HG03575 (cell line): ENCODE results near the gene ASCC3.

Experiments used
- ATAC-seq: cut with Tn5 transposase; IDR thresholded peaks from one replicate; pipeline ENCODE4 v1.9.1; 2021; ENCODE audit not compliant: unreplicated experiment, insufficient number of reproducible peaks, low FRiP score; ENCODE audit errors: extremely low read depth

Gene ASCC3

DNA sequence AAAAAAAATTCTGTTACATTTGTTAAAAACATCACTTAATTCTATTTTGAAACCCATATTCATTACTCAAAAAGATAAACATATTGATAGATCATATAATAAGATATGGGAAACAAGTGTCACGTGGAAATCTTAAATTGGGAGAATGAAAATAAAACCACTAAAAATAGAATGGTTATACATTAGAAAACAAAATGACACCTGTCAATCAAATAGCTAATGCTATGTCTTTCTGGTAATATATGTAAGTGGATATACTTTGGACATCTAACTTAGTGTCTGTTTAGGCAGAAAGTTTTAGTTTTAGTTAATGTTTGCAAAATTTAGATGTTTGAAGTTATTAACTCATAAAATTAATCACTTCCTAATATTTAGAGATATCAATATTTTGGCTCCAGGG, 321.3 kb downstream of the ASCC3 start:
- ATAC-seq = no peak

DNA sequence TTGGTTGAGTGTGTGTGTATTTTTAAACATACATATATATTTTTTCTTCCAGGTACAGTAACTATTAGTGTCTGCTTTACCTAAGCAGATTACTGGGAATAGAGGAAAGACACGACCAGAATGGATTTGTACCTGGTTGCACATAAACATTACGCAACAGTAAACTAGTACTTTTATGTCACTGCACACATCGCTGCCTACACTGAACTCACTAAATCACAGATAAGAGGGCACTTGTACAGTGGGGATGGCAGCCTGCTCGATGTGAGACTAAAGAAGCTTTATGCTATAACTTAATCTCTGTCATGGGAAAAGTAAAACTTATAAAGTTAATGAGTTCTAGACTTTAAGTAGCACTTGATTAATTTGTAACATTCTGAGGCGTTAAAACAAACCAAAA, 326.9 kb downstream of the ASCC3 start:
- no peak for ATAC-seq

DNA sequence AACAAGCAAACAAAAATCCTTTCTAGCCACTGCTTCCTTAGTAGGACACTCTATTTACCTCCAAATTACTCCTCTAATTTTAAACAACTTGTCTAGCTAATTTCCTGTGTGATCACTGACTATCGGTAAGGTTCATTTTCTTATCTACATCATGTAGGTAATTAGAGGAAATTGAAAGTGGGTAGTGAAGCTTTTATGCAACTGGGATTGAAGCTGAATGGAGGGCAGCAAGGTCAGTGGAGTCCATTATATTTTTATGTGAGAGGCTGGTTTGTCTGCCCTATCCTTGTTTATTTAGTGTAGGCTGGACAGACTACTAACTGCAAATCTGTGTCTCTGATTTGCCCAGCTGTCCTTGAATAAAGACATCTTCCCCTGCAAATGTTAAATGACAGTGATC, 327.9 kb downstream of the ASCC3 start:
- no peak for ATAC-seq

- no peak for ATAC-seq
Observed at GRCh38 chr6:100549406-100550167, 331.5 kb downstream of the ASCC3 start.

GRCh38 chr6:100538086-100538485, 343.0 kb downstream of the ASCC3 start:
- ATAC-seq = no peak

GRCh38 chr6:100518588-100518987, 362.5 kb downstream of the ASCC3 start:
- ATAC-seq = no peak

DNA sequence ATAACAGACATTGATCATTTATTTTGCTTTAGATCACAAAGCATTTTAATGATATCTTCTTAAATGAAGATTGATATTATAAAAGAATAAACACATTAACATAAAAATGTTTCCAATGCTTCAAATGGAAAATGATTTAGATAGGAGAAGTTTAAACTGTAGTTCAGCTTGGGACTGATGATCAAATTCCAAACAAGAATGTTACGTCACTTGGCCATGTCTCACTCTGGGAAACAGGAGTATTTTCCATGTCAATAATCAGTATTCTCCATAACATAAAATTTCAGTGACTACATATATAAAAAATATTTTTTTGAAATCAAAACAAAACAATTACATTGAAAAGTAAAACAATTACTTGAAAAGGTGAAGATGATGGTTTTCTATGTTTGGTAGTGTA, 363.5 kb downstream of the ASCC3 start:
- ATAC-seq = no peak

GRCh38 chr6:100517106-100517505, 364.0 kb downstream of the ASCC3 start:
- ATAC-seq = no peak

DNA sequence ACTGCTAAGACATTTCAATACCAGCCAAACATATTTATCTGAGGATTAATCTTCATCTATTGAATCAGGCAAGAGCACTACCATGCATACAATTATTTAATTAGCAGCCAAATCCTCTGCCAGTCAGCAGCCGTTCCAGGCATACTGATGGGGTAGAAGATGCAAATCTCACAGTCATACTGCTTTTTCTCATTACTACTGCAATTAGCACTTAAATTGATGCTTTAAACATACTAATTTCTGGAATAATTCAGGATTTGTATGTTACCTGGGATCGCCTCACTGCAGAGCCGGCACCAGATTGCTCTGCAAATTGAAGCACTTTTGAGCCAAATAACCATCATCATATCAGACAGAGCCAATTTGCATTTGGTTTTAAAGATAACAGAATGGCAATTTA, 366.5 kb downstream of the ASCC3 start:
- no peak for ATAC-seq

- ATAC-seq = no peak
Observed at GRCh38 chr6:100512203-100512862, 368.8 kb downstream of the ASCC3 start.

DNA sequence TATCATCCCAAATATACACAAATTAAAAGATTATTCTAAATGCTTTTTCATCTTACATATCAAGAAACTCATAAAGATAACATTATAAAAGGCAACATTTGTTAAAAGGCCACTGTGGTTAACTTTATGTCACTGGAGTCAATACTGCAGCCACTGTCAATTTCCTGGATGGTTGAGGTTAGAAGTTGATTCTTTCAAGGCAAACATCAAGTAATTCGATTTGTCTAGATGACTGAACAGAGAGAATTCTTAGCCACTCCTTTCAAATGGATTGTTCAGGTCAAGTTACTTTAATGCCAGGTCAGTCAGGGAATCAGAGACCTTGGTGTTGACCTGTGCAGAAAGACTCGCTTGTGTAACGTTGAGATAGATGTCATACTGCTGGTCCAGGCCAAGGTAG, 372.0 kb downstream of the ASCC3 start:
- ATAC-seq = no peak

GRCh38 chr6:100506651-100507050, 374.5 kb downstream of the ASCC3 start:
- ATAC-seq = no peak

DNA sequence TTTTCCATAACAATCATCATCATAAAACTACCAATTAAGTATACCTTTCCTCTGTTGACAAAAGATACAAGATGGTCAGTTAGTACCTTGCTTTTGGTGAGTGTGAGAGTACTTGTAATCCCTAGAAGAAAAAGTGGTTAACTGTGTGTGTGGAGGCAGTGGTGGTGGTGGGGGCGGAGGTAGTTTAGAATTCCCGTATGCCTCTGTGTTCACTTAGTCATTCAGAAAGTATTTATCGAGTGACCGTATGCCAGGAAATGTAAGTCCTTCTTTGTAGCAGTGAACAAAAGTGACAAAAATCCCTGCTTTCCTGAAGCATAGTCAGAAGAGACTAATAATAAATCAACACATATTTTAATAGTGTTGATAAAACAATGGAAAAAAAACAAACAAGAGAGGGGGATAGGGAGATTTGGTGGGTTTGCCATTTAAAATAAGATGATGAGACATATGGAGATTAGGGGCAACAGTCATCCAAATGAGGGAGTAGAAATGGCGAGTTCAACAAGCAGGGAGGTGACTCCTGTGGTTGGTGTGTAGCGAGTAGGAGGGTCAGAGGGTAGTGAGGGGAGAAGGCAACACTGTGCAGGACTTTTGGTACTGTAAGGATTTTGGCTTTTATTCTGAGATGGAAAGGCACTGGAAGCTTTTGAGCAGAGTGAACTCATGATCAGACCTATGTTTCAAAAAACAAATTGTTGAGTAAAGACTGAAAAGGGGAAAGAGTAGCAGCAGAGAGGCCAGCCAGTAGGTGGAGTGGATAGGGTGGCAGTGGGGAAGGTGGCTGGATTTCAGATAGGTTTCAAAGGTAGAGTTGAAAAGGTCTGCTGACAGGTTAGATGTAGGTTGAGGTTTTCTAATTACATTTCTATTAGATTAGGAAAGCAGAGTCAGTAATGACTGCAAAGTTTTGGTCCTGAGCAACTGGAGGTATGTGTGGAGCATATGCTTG, 376.1 kb downstream of the ASCC3 start:
- no peak for ATAC-seq

DNA sequence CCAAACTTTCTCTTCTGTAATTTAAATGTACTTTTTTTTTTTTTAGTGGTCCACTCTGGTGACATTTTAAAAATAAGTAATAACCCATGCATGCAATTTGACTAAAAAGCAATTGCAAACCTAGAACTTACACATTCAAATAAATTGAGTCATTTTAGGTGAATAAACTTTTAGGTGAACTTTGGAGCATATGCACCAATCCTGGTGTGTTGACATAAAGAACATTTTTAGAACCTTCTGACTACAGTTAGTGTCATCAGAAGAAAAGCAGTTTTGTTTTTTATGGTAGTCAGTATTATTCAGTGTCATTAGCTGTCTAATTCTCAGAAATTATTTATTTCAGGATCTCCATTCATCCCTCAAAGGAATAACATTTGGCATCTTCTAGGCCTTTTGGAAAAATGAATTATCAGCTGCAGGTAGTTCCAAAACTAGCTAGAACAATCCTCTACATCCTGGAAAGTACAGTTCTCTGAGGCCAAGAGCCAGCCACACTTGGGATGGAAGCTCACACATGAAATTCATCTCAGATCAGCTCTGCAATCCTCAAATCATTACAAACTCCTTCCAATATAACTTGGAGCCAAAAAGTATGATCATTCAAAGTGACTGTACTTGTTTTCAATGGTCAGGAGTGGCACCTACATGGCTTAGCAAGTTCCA, 378.0 kb downstream of the ASCC3 start:
- ATAC-seq = no peak

DNA sequence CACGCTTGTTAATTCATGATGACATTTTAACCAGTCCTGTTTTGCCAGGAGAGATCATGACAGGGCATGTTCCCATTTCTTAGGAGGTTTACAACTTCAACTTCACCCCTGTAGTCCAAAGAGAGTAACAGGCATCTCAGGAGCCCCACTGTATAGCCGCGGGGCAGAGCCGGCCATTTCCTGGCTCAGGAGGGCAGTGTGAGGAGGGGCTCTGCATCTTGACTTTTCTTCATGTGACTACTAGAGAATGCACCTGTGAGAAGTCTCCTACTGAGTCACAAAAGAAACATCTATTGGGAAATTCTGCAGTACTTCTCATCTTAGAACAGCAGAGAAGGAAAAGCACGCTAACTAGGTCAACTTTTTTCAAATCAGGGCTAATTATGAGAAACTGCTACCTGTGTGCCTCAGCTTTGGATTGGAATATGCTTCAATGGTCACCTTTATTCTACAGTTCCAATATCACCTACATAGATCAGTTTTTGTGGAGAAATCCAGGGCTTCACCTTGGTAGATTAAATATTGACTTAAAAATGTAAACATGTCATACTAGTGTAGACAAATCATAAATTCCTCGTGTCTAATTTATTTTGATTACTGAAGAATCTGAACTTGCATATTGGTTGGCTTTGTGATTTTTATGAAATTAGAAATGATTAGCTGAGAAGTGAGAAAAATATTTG, 387.8 kb downstream of the ASCC3 start:
- ATAC-seq = no peak

GRCh38 chr6:100491952-100492670, 389.0 kb downstream of the ASCC3 start:
- no peak for ATAC-seq

DNA sequence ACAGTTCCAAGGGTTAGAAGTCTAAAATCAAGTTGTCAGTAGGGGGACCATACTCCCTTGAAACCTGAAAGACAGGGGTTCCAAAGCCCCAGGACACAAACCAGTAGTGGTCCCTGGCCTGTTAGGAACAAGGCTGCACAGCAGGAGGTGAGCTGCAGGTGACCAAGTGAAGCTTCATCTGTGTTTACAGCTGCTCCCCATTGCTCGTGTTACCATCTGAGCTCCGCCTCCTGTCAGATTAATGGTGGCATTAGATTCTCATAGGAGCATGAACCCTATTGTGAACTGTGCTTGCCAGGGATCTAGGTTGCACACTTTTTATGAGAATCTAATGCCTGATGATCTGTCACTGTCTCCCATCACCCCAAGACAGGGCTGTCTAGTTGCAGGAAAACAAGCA, 391.1 kb downstream of the ASCC3 start:
- no peak for ATAC-seq

DNA sequence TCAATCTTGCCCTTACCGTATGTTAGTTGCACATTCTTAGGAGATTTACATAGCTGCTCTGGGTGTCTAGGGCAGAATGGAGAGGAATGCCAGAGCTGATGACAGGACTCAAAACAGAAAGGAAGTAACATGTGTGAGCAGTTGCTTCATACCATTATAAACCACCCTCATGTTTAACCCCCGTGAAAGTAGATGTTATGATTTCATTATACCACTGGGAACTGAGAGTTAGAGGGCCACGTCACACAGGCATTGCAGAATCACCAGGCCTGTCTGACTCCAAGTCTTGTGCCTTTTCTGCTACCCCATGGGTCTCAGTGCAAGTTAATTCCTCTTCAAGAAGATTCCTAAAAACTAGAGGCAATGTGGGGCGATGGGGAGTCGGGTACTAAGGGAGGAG, 392.9 kb downstream of the ASCC3 start:
- ATAC-seq = no peak
